Neural cell (in vitro differentiated cells): ENCODE data around the gene UBASH3B. TPM values are rescaled to one million over a fixed set of nuclear protein-coding genes. Genes with fewer than 3 reads are reported as not detected.

Source experiments
- H2AFZ ChIP-seq: fragments of 200-600, 300-800 bp; sonication (generic), shearing (Covaris generic); 2 replicates; pipeline ENCODE4 v1.6.0; 2014; ENCODE audit warnings: low read depth, mild to moderate bottlenecking, antibody characterized with exemption, low read length, moderate library complexity
- H3F3A ChIP-seq: fragments of 200-600 bp; shearing (Covaris generic); 2 replicates; pipeline ENCODE4 v1.6.1; 2016; ENCODE audit warnings: mild to moderate bottlenecking, moderate library complexity, mixed read lengths, antibody characterized with exemption, low read length; ENCODE audit not compliant: insufficient read depth, poor library complexity, severe bottlenecking
- H3K27ac ChIP-seq: fragments of 200-600, 300-800 bp; sonication (generic), shearing (Covaris generic); 2 replicates; pipeline ENCODE4 v1.5.1; 2014; ENCODE audit warnings: mild to moderate bottlenecking, low read length, moderate library complexity
- H3K27me3 ChIP-seq: fragments of 300-800, 200-600 bp; sonication (generic), shearing (Covaris generic); 2 replicates; pipeline ENCODE4 v1.6.0; 2014; ENCODE audit warnings: mild to moderate bottlenecking, low read depth, low read length, moderate library complexity; ENCODE audit not compliant: insufficient read depth
- H3K36me3 ChIP-seq: fragments of 300-800, 200-600 bp; sonication (generic), shearing (Covaris generic); 2 replicates; pipeline ENCODE4 v1.5.1; 2014; ENCODE audit warnings: mild to moderate bottlenecking, antibody characterized with exemption, low read length, moderate library complexity; ENCODE audit not compliant: insufficient read depth
- H3K4me2 ChIP-seq: fragments of 300-800, 200-600 bp; sonication (generic), shearing (Covaris generic); 2 replicates; pipeline ENCODE4 v1.6.0; 2014; ENCODE audit warnings: mild to moderate bottlenecking, low read length
- H3K4me3 ChIP-seq: fragments of 300-800, 200-600 bp; sonication (generic), shearing (Covaris generic); 2 replicates; pipeline ENCODE4 v1.5.1; 2014; ENCODE audit warnings: mild to moderate bottlenecking, low read length, moderate library complexity
- H3K79me2 ChIP-seq: fragments of 200-600 bp; shearing (Covaris generic); replicated peaks from 2 replicates; pipeline ENCODE4 v1.6.0; 2014; ENCODE audit warnings: mild to moderate bottlenecking, low read length, moderate library complexity; ENCODE audit not compliant: insufficient read depth
- H3K9ac ChIP-seq: fragments of 300-800, 200-600 bp; sonication (generic), shearing (Covaris generic); 2 replicates; pipeline ENCODE4 v1.6.1; 2016; ENCODE audit warnings: mild to moderate bottlenecking, low read length, mixed read lengths
- H3K9me2 ChIP-seq: fragments of 200-600 bp; shearing (Covaris generic); 2 replicates; pipeline ENCODE4 v1.6.1; 2016; ENCODE audit warnings: mild to moderate bottlenecking, low read length, mixed read lengths; ENCODE audit not compliant: insufficient read depth
- H3K9me3 ChIP-seq: fragments of 200-600, 300-800 bp; sonication (generic), shearing (Covaris generic); 2 replicates; pipeline ENCODE4 v1.6.1; 2016; ENCODE audit warnings: mild to moderate bottlenecking, mixed run types, low read length, moderate library complexity, mixed read lengths
- H4K20me1 ChIP-seq: fragments of 200-600 bp; shearing (Covaris generic); 2 replicates; pipeline ENCODE4 v1.6.1; 2016; ENCODE audit warnings: mild to moderate bottlenecking, mixed run types; ENCODE audit not compliant: insufficient read depth
- CTCF ChIP-seq: fragments of 450-650 bp; IDR thresholded peaks from 2 replicates; pipeline ENCODE4 v1.5.1; 2014; ENCODE audit warnings: antibody characterized with exemption, mild to moderate bottlenecking, moderate library complexity; ENCODE audit not compliant: poor library complexity, severe bottlenecking
- EP300 ChIP-seq: fragments of 450-650 bp; conservative IDR thresholded peaks from 2 replicates; pipeline ENCODE4 v1.6.1; 2014; ENCODE audit warnings: antibody characterized with exemption, mild to moderate bottlenecking, moderate library complexity; ENCODE audit not compliant: poor library complexity, severe bottlenecking
- EZH2 ChIP-seq: fragments of 200-600, 300-800 bp; shearing (Covaris generic), sonication (generic); IDR thresholded peaks from 2 replicates; pipeline ENCODE4 v1.6.1; 2014; ENCODE audit warnings: antibody characterized with exemption, low read length, borderline replicate concordance, mild to moderate bottlenecking; ENCODE audit not compliant: insufficient read depth, poor library complexity, severe bottlenecking
- MXI1 ChIP-seq: fragments of 450-650 bp; conservative IDR thresholded peaks from 2 replicates; pipeline ENCODE4 v1.6.1; 2014; ENCODE audit warnings: antibody characterized with exemption, mild to moderate bottlenecking; ENCODE audit not compliant: poor library complexity, severe bottlenecking
- POLR2AphosphoS5 ChIP-seq: IDR thresholded peaks from 2 replicates; pipeline ENCODE4 v1.6.1; 2012
- RAD21 ChIP-seq: fragments of 450-650 bp; conservative IDR thresholded peaks from 2 replicates; pipeline ENCODE4 v1.6.1; 2014; ENCODE audit warnings: antibody characterized with exemption, mild to moderate bottlenecking, moderate library complexity
- REST ChIP-seq: IDR thresholded peaks from 2 replicates; pipeline ENCODE4 v1.6.1; 2012; ENCODE audit warnings: borderline replicate concordance
- SMC3 ChIP-seq: fragments of 450-650 bp; conservative IDR thresholded peaks from 2 replicates; pipeline ENCODE4 v1.6.1; 2014; ENCODE audit warnings: antibody characterized with exemption, mild to moderate bottlenecking, moderate library complexity; ENCODE audit not compliant: poor library complexity
- TAF1 ChIP-seq: IDR thresholded peaks from 2 replicates; pipeline ENCODE4 v1.6.1; 2012; ENCODE audit warnings: low read depth
- polyA plus RNA-seq: library from polyadenylated mRNA; depleted of rRNA; stranded (reverse); fragments of >200 nt; gene quantifications from 2 replicates; pipeline ENCODE4 v1.2.3, GENCODE V29; 2014

The UBASH3B gene
- polyA plus RNA-seq, 1 donor from 2014 or later = 4.2 TPM

- Histone ChIP-seq H3K36me3 (no peaks in the 10 kb centered on the region), H3K9ac (no peak overlapping the region), H3F3A (no peaks in the 10 kb centered on the region), H3K27ac (no peak overlapping the region), H3K27me3 (no peaks in the 10 kb centered on the region), H2AFZ (no peak overlapping the region), H3K9me2 (no peaks in the 10 kb centered on the region), H3K79me2 (no peaks in the 10 kb centered on the region), H3K4me3 (no peak overlapping the region), H4K20me1 (no peaks in the 10 kb centered on the region), H3K4me2 (no peak overlapping the region), H3K9me3 (no peaks in the 10 kb centered on the region)
- no peak for TF ChIP-seq TAF1
- TF ChIP-seq REST = no peak
- no peak for TF ChIP-seq EZH2
- TF ChIP-seq CTCF = no peak
- no peak for TF ChIP-seq MXI1
- no peak for TF ChIP-seq SMC3
- no peak for TF ChIP-seq EP300
- no peak for TF ChIP-seq RAD21
- no peak for TF ChIP-seq POLR2AphosphoS5
Observed at GRCh38 chr11:122755941-122756340, 100.4 kb downstream of the UBASH3B start.

GRCh38 chr11:122756417-122756816, 100.9 kb downstream of the UBASH3B start:
- Histone ChIP-seq H3K27ac (no peak overlapping the region), H3K9me3 (no peaks in the 10 kb centered on the region), H3K36me3 (no peaks in the 10 kb centered on the region), H3K4me2 (no peak overlapping the region), H3K79me2 (no peaks in the 10 kb centered on the region), H4K20me1 (no peaks in the 10 kb centered on the region), H3K9ac (no peak overlapping the region), H3F3A (no peaks in the 10 kb centered on the region), H3K4me3 (no peak overlapping the region), H3K9me2 (no peaks in the 10 kb centered on the region), H2AFZ (no peak overlapping the region), H3K27me3 (no peaks in the 10 kb centered on the region)
- no peak for TF ChIP-seq MXI1
- no peak for TF ChIP-seq EZH2
- no peak for TF ChIP-seq POLR2AphosphoS5
- no peak for TF ChIP-seq REST
- TF ChIP-seq SMC3 = no peak
- TF ChIP-seq RAD21 = no peak
- TF ChIP-seq TAF1 = no peak
- no peak for TF ChIP-seq CTCF
- no peak for TF ChIP-seq EP300
